ENCODE data around the gene LLCFC1. TPM values are rescaled to one million over a fixed set of nuclear protein-coding genes. Genes with fewer than 3 reads are reported as not detected.

Gene LLCFC1
- total RNA-seq, 1 experiment from 2014 or later, result not detected

DNA sequence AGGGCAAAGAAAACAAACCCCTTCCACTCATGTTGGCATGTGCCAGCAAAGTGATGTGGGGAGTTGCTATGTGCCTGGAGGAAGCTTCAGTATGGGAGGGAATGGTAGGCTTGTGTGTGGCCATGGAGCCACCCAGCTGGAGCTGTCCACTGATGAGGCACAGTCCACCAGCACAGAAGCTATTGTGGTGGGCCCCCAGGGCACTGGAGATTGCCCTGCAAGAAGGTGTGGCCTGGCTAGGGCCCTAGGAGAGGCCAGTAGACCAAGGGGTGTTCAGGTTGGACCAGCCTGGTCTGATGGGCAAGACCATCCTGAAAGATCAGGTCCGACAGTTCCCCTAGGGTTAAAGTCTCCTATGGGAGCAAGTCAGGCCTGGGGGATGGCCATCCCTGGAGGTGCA is 45.0 kb downstream of the LLCFC1 start:
- Histone ChIP-seq H3K9me3 (ENCODE audit: low read depth, low read length, poor library complexity, severe bottlenecking) (no peaks in the 10 kb centered on the region), H3K27me3 (replicated peaks; ENCODE audit: insufficient read depth, low read depth, low read length, poor library complexity) (no peaks in the 10 kb centered on the region), H3K4me3 (ENCODE audit: low read depth, low read length, poor library complexity, severe bottlenecking) (no peak overlapping the region), H3K27ac (ENCODE audit: low read depth, low read length, poor library complexity, severe bottlenecking) (no peak overlapping the region), H3K4me1 (ENCODE audit: insufficient read depth, low read length, poor library complexity, severe bottlenecking) (no peaks in the 10 kb centered on the region), H3K36me3 (ENCODE audit: insufficient read depth, low read length, poor library complexity, severe bottlenecking) (no peaks in the 10 kb centered on the region)
- no TSS peak for BruUV-seq (replicated peaks)
- CTCF ChIA-PET, result no interaction called here
- intact Hi-C loops (cut with micrococcal nuclease; ENCODE audit: unreplicated experiment), result no loop called here
- DNase-seq (ENCODE audit: low spot score), result no peak
- POLR2A ChIA-PET (ENCODE audit: low non-redundant PET), result no interaction called here
- TF ChIP-seq, protein P1, sequence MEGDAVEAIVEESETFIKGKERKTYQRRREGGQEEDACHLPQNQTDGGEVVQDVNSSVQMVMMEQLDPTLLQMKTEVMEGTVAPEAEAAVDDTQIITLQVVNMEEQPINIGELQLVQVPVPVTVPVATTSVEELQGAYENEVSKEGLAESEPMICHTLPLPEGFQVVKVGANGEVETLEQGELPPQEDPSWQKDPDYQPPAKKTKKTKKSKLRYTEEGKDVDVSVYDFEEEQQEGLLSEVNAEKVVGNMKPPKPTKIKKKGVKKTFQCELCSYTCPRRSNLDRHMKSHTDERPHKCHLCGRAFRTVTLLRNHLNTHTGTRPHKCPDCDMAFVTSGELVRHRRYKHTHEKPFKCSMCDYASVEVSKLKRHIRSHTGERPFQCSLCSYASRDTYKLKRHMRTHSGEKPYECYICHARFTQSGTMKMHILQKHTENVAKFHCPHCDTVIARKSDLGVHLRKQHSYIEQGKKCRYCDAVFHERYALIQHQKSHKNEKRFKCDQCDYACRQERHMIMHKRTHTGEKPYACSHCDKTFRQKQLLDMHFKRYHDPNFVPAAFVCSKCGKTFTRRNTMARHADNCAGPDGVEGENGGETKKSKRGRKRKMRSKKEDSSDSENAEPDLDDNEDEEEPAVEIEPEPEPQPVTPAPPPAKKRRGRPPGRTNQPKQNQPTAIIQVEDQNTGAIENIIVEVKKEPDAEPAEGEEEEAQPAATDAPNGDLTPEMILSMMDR (conservative IDR thresholded peaks at IDR 0.05; ENCODE audit: low read depth, low read length), result no peak
- no peak for TF ChIP-seq EZH2 (IDR thresholded peaks at IDR 0.05; ENCODE audit: borderline replicate concordance, low read depth, low read length, poor library complexity, severe bottlenecking)

Other genes starting within 250 kb of the LLCFC1 start
- gene PRSS1, start 190.0 kb upstream of the LLCFC1 start, total RNA-seq (2021), result not detected in 2 replicates
- not detected in 2 replicates for gene PRSS2, start 168.5 kb upstream of the LLCFC1 start, total RNA-seq (2021)
- 0.22 and 0.49 TPM in 2 replicates for gene EPHB6, start 84.4 kb upstream of the LLCFC1 start, total RNA-seq (2021)
- not detected in 2 replicates for gene TRPV6, start 53.7 kb upstream of the LLCFC1 start, total RNA-seq (2021)
- gene TRPV5, start 5.7 kb upstream of the LLCFC1 start, total RNA-seq (2021), result not detected in 2 replicates
- not detected in 2 replicates for gene KEL, start 22.9 kb downstream of the LLCFC1 start, total RNA-seq (2021)
- gene OR9A2, start 87.6 kb downstream of the LLCFC1 start, total RNA-seq (2021), result not detected in 2 replicates
- not detected in 2 replicates for gene OR6V1, start 112.9 kb downstream of the LLCFC1 start, total RNA-seq (2021)
- gene PIP, start 192.6 kb downstream of the LLCFC1 start, total RNA-seq (2021), result not detected in 2 replicates
- not detected in 2 replicates for gene TAS2R39, start 243.9 kb downstream of the LLCFC1 start, total RNA-seq (2021)